HG03558 (cell line): ENCODE measurements around the gene CCDC87.
"Not testable (repeated sequence)": the region's sequence is repeated elsewhere in the genome, so short reads cannot be mapped to it uniquely, and the experiment has no call there.

Source experiments
- ATAC-seq: cut with Tn5 transposase; IDR thresholded peaks from one replicate; pipeline ENCODE4 v1.9.1; 2021; ENCODE audit warnings: moderate number of reproducible peaks; ENCODE audit not compliant: unreplicated experiment; ENCODE audit errors: extremely low read depth

The CCDC87 gene

GRCh38 chr11:66559142-66559865 lies 33.6 kb downstream of the CCDC87 start:
- ATAC-seq, result no peak

- ATAC-seq, result no peak
Observed at GRCh38 chr11:66557733-66558326, 35.0 kb downstream of the CCDC87 start.

GRCh38 chr11:66556086-66556485 lies 36.8 kb downstream of the CCDC87 start:
- ATAC-seq, result no peak

- no peak for ATAC-seq
Observed at GRCh38 chr11:66555416-66555815, 37.4 kb downstream of the CCDC87 start.

GRCh38 chr11:66554602-66555001 lies 38.3 kb downstream of the CCDC87 start:
- ATAC-seq, result no peak

GRCh38 chr11:66550887-66551286 lies 42.0 kb downstream of the CCDC87 start:
- no peak for ATAC-seq

GRCh38 chr11:66549696-66550095 lies 43.2 kb downstream of the CCDC87 start:
- ATAC-seq, result no peak

GRCh38 chr11:66548774-66549630 lies 43.9 kb downstream of the CCDC87 start:
- ATAC-seq, result no peak

GRCh38 chr11:66548041-66548440 lies 44.8 kb downstream of the CCDC87 start:
- no peak for ATAC-seq

GRCh38 chr11:66547662-66548009 lies 45.2 kb downstream of the CCDC87 start:
- ATAC-seq, result no peak

- no peak for ATAC-seq
Observed at GRCh38 chr11:66546966-66547661, 45.7 kb downstream of the CCDC87 start.

- no peak for ATAC-seq
Observed at GRCh38 chr11:66546368-66546965, 46.4 kb downstream of the CCDC87 start, which contains the start of gene ACTN3. Gene ACTN3 (plus strand): TSS chr11:66546903. CDS start chr11:66546938, 35 bp downstream.

GRCh38 chr11:66545701-66546367 lies 47.0 kb downstream of the CCDC87 start, which contains the start of gene ZDHHC24:
Gene ZDHHC24 (minus strand): TSS chr11:66546048. CDS start chr11:66546003, 45 bp downstream.
- peak; percentile 75 for ATAC-seq

GRCh38 chr11:66544952-66545351 lies 47.9 kb downstream of the CCDC87 start:
- ATAC-seq, result not testable (repeated sequence)

GRCh38 chr11:66543263-66544107 lies 49.4 kb downstream of the CCDC87 start:
- no peak for ATAC-seq

GRCh38 chr11:66542362-66542761 lies 50.5 kb downstream of the CCDC87 start:
- ATAC-seq, result no peak

- no peak for ATAC-seq
Observed at GRCh38 chr11:66541892-66542291, 51.0 kb downstream of the CCDC87 start.

GRCh38 chr11:66540598-66540997 lies 52.3 kb downstream of the CCDC87 start:
- not testable (repeated sequence) for ATAC-seq
